Endothelial cell of umbilical vein (primary cell): ENCODE data around the gene MYT1.

Experiments used
- CTCF ChIP-seq, 2 donors: IDR thresholded peaks; 1 replicate in 1 of 2; 2 replicates in 1 of 2; pipeline ENCODE4 v1.5.1; 2011; ENCODE audit warnings: low read length in 2 of 2, mild to moderate bottlenecking in 2 of 2, moderate library complexity in 2 of 2, control low read depth in 1 of 2, inconsistent platforms in 1 of 2, low read depth in 1 of 2; ENCODE audit not compliant: insufficient read depth in 1 of 2; ENCODE audit errors: extremely low read depth in 1 of 2
- EZH2 ChIP-seq: IDR thresholded peaks from 2 replicates; pipeline ENCODE4 v1.6.1; 2012; ENCODE audit warnings: borderline replicate concordance, low read depth, mild to moderate bottlenecking, moderate library complexity, low read length, inconsistent platforms; ENCODE audit not compliant: severe bottlenecking
- FOS ChIP-seq: IDR thresholded peaks from 2 replicates; pipeline ENCODE4 v1.6.1; 2011; ENCODE audit warnings: mild to moderate bottlenecking, low read length, moderate library complexity, borderline replicate concordance; ENCODE audit not compliant: insufficient read depth
- JUN ChIP-seq: IDR thresholded peaks from 2 replicates; pipeline ENCODE4 v1.6.1; 2011; ENCODE audit warnings: borderline replicate concordance, low read depth; ENCODE audit not compliant: insufficient read length, insufficient read depth
- MAX ChIP-seq: IDR thresholded peaks from 2 replicates; pipeline ENCODE4 v1.6.1; 2011; ENCODE audit not compliant: insufficient read depth, insufficient read length
- MYC ChIP-seq: IDR thresholded peaks from one replicate; pipeline ENCODE4 v1.6.1; 2011; ENCODE audit warnings: mild to moderate bottlenecking, low read depth, low read length
- POLR2A ChIP-seq: IDR thresholded peaks from 2 replicates; pipeline ENCODE4 v1.6.1; 2012; ENCODE audit warnings: low read depth, mild to moderate bottlenecking, control low read depth, low read length
- POLR2AphosphoS5 ChIP-seq: IDR thresholded peaks from 2 replicates; pipeline ENCODE4 v1.6.1; 2012; ENCODE audit warnings: low read depth, mild to moderate bottlenecking, control low read depth, low read length, moderate library complexity; ENCODE audit not compliant: insufficient read depth

GRCh38 chr20:64256282-64256935 is 92.2 kb downstream of the MYT1 start:
- TF ChIP-seq CTCF (IDR thresholded peaks at IDR 0.05; ENCODE audit: extremely low read depth in 1 of 2, insufficient read depth in 1 of 2, low read depth in 1 of 2, low read length in 2 of 2) (no peak), POLR2AphosphoS5 (no peak), MAX (no peak), POLR2A (no peak), JUN (no peak), EZH2 (no peak), MYC (no peak), FOS (no peak)
